Effector memory CD4-positive, alpha-beta T cell (primary cell): ENCODE data around the gene PLA2G6.

ENCODE experiments used
- DNase-seq, 3 donors: peaks; one replicate each; pipeline ENCODE4 v3.0.0-alpha.2; 2020
- H3K27ac ChIP-seq: 2 replicates; pipeline ENCODE4 v1.7.0; 2013; ENCODE audit warnings: mild to moderate bottlenecking, low read length, moderate library complexity; ENCODE audit not compliant: insufficient read depth, poor library complexity, severe bottlenecking
- H3K27me3 ChIP-seq: replicated peaks from 2 replicates; pipeline ENCODE4 v1.7.0; 2013; ENCODE audit warnings: mild to moderate bottlenecking, low read length; ENCODE audit not compliant: insufficient read depth, control insufficient read depth, poor library complexity, severe bottlenecking
- H3K36me3 ChIP-seq: 2 replicates; pipeline ENCODE4 v1.7.0; 2013; ENCODE audit warnings: mild to moderate bottlenecking, low read length, moderate library complexity; ENCODE audit not compliant: control insufficient read depth, insufficient read depth
- H3K4me1 ChIP-seq: 2 replicates; pipeline ENCODE4 v1.7.0; 2013; ENCODE audit warnings: low read length, mild to moderate bottlenecking; ENCODE audit not compliant: control insufficient read depth, insufficient read depth, poor library complexity, severe bottlenecking
- H3K4me3 ChIP-seq: 2 replicates; pipeline ENCODE4 v1.7.0; 2013; ENCODE audit warnings: low read length, low read depth, mild to moderate bottlenecking; ENCODE audit not compliant: insufficient read depth, poor library complexity, severe bottlenecking
- H3K9me3 ChIP-seq: 2 replicates; pipeline ENCODE4 v1.7.0; 2013; ENCODE audit warnings: mild to moderate bottlenecking, low read length, moderate library complexity; ENCODE audit not compliant: control insufficient read depth

The PLA2G6 gene

DNA sequence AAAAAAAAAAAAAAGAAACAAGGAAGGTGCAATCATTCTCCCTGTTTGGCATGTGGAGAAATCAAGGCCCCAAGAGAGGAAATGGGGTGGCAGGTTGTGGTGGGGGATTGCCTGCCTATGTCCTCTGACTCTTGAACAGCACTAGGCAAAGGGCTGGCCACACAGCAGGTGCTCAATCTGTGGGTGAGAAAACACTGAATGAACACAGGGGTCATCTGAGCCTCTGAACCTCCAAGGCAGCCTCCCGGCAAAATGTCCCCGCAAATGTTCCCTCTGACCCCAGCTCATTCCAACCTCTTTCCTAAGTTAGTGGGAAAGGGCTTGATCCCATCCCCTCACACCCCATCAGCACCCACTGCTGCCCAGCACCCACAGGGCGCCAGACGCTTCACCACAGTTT lies 4.6 kb downstream of the PLA2G6 start:
- no peak overlapping the region for H3K27ac ChIP-seq
- no peaks in the 10 kb centered on the region for H3K36me3 ChIP-seq
- H3K4me3 ChIP-seq = no peak overlapping the region
- H3K27me3 ChIP-seq = no peaks in the 10 kb centered on the region
- H3K9me3 ChIP-seq = no peaks in the 10 kb centered on the region
- no peak for DNase-seq
- peaks cover 35% of the 10 kb centered on the region for H3K4me1 ChIP-seq

- DNase-seq = peak in 1 of 3 donors; percentile 16
- Histone ChIP-seq H3K27me3 (no peaks in the 10 kb centered on the region), H3K27ac (no peak overlapping the region), H3K4me1 (peaks cover 30% of the 10 kb centered on the region), H3K9me3 (no peaks in the 10 kb centered on the region), H3K36me3 (no peaks in the 10 kb centered on the region), H3K4me3 (no peak overlapping the region)
These were observed 5.4 kb downstream of the PLA2G6 start for GRCh38 chr22:38176170-38176741.

GRCh38 chr22:38175206-38176118 lies 6.2 kb downstream of the PLA2G6 start:
- Histone ChIP-seq H3K27me3 (no peaks in the 10 kb centered on the region), H3K27ac (no peak overlapping the region), H3K4me1 (peaks cover 22% of the 10 kb centered on the region), H3K9me3 (no peaks in the 10 kb centered on the region), H3K36me3 (no peaks in the 10 kb centered on the region), H3K4me3 (no peak overlapping the region)
- DNase-seq = no peak

DNA sequence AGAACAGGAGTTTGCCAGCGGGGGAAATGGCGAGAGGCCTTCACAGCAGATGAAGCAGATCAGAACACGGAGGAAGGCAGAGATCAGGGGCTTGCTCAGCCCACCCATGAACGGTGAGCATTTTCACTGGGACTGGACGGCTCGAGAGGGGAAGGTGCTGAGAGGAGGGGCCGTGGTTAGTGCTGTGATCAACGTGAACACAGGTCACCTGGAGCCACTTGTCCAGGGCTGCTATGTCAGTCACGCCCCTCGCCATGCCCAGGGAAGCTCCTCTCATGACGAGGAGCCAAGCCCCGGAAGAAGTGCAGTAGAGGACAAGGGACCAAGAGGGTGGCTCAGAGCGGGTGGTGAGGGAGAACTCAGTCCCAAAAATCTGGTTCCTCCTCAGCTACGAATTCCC lies 7.0 kb downstream of the PLA2G6 start:
- no peak for DNase-seq
- H3K27me3 ChIP-seq = no peaks in the 10 kb centered on the region
- no peaks in the 10 kb centered on the region for H3K36me3 ChIP-seq
- H3K4me3 ChIP-seq = no peak overlapping the region
- peaks cover 14% of the 10 kb centered on the region for H3K4me1 ChIP-seq
- H3K9me3 ChIP-seq = no peaks in the 10 kb centered on the region
- no peak overlapping the region for H3K27ac ChIP-seq

DNA sequence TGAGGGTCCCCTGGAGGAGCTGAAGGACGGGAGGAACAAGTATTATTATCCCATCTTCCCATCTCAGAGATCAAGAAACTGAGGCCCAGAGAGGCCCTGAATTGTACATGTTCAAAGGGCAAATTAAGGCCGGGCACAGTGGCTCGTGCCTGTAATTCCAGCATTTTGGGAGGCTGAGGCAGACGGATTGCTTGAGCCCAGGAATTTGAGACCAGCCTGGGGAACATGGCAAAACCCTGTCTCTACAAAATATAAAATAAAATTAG lies 8.1 kb downstream of the PLA2G6 start:
- Histone ChIP-seq H3K36me3 (no peaks in the 10 kb centered on the region), H3K9me3 (no peaks in the 10 kb centered on the region), H3K4me3 (no peak overlapping the region), H3K4me1 (peaks cover 13% of the 10 kb centered on the region), H3K27me3 (no peaks in the 10 kb centered on the region), H3K27ac (no peak overlapping the region)
- no peak for DNase-seq

DNA sequence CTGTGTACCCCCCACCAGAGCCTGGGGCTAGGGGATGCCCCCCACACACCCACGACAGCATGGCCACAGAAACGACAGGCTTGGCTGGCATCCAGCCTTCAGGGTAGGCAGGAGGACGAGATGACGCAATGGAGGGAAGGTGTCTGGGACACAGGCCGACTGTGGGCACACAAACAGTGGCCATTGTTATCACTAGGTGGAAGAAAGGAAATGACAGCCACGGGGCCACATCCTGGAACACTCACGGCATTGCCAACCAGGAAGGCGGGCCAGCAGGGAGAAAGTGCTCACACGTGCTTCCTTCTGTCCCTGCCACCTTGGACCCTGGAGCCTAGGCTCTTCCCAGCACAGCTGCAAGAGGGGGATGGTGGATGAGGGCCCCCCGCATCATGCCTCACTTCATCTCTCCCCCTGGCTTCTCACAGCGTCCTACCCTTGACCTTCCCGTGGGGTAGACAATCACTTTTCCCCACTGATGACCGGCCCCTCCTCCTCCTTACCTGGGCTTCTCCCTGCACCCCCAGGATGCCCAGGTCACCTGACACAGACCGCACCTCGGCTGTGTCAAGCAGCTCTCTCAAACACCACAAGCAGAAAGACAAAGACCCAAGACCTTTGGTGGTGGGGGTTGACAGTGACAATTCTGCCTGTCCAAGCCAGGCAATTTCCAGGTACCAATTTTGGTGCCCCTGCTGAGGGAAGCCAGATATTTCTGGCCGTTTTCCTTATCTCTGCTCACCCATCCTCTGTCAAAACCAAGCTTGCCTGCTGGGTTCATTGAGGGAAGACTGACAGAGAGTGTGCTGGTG lies 8.6 kb downstream of the PLA2G6 start:
- peak in 2 of 3 donors; percentile 17 to 35 for DNase-seq
- Histone ChIP-seq H3K27ac (no peak overlapping the region), H3K27me3 (no peaks in the 10 kb centered on the region), H3K4me3 (no peak overlapping the region), H3K36me3 (no peaks in the 10 kb centered on the region), H3K9me3 (no peaks in the 10 kb centered on the region), H3K4me1 (peaks cover 13% of the 10 kb centered on the region)

DNA sequence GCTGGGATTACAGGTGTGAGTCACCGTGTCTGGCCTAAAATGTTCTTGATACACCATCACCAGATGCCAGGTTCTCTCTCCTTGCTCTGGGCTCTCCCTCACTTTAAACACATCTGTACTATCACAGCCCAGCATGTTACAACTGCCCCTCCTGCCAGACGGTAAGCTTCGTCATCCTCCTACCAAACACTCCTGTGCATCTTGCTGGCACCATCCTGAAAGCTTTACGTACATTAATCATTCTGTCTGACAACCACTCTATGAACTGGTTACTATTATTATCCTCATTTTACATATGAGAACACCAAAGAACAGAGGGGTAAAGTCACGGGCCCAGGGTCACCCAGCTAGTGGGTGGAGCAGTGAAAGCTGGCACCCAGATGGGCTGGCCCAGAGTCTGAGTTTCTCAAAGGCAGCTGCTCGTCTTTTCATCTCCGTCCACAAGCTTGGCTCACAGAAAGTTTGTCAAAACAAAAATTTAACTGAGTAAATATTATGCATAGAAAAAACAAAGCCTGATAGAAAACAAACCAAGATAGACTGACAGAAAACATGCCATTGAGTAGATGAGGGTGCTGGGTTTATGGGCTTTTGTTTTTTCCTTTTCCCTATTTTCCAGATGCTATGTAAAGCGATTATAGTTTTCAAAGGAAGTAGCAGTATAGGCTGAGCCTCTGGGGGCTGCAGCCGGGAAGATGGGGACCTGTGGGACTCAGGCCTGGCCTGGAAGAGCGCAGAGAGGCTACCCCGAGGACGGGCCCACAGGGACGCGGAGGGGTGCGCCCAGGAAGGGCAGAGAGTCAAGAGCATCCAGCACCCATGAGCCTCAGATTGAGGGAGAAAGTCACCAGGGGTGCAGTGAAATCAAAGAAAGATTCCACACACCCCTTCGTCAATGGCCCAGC lies 9.5 kb downstream of the PLA2G6 start:
- H3K27me3 ChIP-seq = no peaks in the 10 kb centered on the region
- DNase-seq = no peak
- peaks cover 13% of the 10 kb centered on the region for H3K4me1 ChIP-seq
- H3K4me3 ChIP-seq = no peak overlapping the region
- no peaks in the 10 kb centered on the region for H3K9me3 ChIP-seq
- no peak overlapping the region for H3K27ac ChIP-seq
- H3K36me3 ChIP-seq = peaks cover 9% of the 10 kb centered on the region

- H3K27me3 ChIP-seq = no peaks in the 10 kb centered on the region
- DNase-seq = no peak
- H3K27ac ChIP-seq = no peak overlapping the region
- H3K36me3 ChIP-seq = peaks cover 9% of the 10 kb centered on the region
- H3K4me3 ChIP-seq = no peak overlapping the region
- no peaks in the 10 kb centered on the region for H3K9me3 ChIP-seq
- no peaks in the 10 kb centered on the region for H3K4me1 ChIP-seq
These were observed 11.2 kb downstream of the PLA2G6 start for GRCh38 chr22:38170469-38170868.

- no peaks in the 10 kb centered on the region for H3K9me3 ChIP-seq
- H3K36me3 ChIP-seq = peaks cover 18% of the 10 kb centered on the region
- no peak overlapping the region for H3K27ac ChIP-seq
- no peak for DNase-seq
- no peaks in the 10 kb centered on the region for H3K27me3 ChIP-seq
- H3K4me1 ChIP-seq = no peaks in the 10 kb centered on the region
- no peak overlapping the region for H3K4me3 ChIP-seq
These were observed 12.5 kb downstream of the PLA2G6 start for GRCh38 chr22:38169116-38169515.
